HCT116 (cell line): ENCODE measurements around the gene SLC16A10. TPM values are rescaled to one million over a fixed set of nuclear protein-coding genes. Genes with fewer than 3 reads are reported as not detected.

Experiments
- ATAC-seq: fragments of 200-7000 bp; cut with Tn5 transposase; 2 replicates; pipeline ENCODE4 v1.9.1; 2020; ENCODE audit warnings: mild to moderate bottlenecking, moderate library complexity
- BruUV-seq: library from RNA; stranded (reverse); fragments of 400-500 nt; replicated peaks from 2 replicates; lab custom pipeline; 2021; lab: Mats Ljungman, UMichigan
- CTCF ChIA-PET: fragments of 300-600 bp; sonication (Branson Sonifier 250); formaldehyde crosslinking; loops from one replicate; lab custom pipeline; 2021; ENCODE audit warnings: antibody characterized with exemption; lab: Charles Lee
- POLR2A ChIA-PET: fragments of 300-600, 350-600 bp; sonication (Branson Sonifier 250); formaldehyde crosslinking; loops from one replicate; lab custom pipeline; 2021; ENCODE audit warnings: antibody characterized with exemption; lab: Charles Lee
- RAD21 ChIA-PET, 2 experiments: fragments of 300-600 bp; sonication (Branson Sonifier 250); formaldehyde crosslinking; loops; one replicate each; lab custom pipeline; 2023; ENCODE audit warnings: low total read pairs in 2 of 2; ENCODE audit not compliant: uncharacterized antibody in 2 of 2, unreplicated experiment in 2 of 2, low non-redundant PET in 1 of 2; lab: Charles Lee
- DNase-seq: peaks from one replicate; pipeline ENCODE4 v3.0.0-alpha.2; 2010; ENCODE audit warnings: low read depth, low spot score
- H2AFZ ChIP-seq: fragments of 200-600 bp; shearing (Covaris generic), sonication (generic); 2 replicates; pipeline ENCODE4 v1.6.1; 2017; ENCODE audit warnings: low read depth, mixed run types, mixed read lengths, antibody characterized with exemption, low read length; ENCODE audit not compliant: poor library complexity, severe bottlenecking
- H3K27ac ChIP-seq: 2 replicates; pipeline ENCODE4 v1.5.1; 2012; ENCODE audit warnings: low read depth, low read length
- H3K27me3 ChIP-seq: fragments of 200-600 bp; sonication (generic); 2 replicates; pipeline ENCODE4 v1.6.1; 2016; ENCODE audit warnings: mixed run types, low read length, mixed read lengths; ENCODE audit not compliant: insufficient read depth
- H3K36me3 ChIP-seq, 2 experiments: fragments of 200-500 bp in 1 of 2; fragments of 200-600 bp in 1 of 2; sonication (Bioruptor generic) in 1 of 2; sonication (generic) in 1 of 2; 2 replicates each; pipeline versions ENCODE4 v1.5.1 to v1.6.1; 2014 to 2016; ENCODE audit warnings: low read length in 2 of 2, inconsistent platforms in 1 of 2, mixed read lengths in 1 of 2, mixed run types in 1 of 2; ENCODE audit not compliant: insufficient read depth in 2 of 2, control insufficient read depth in 1 of 2
- H3K4me1 ChIP-seq, 2 experiments: fragments of 200-600 bp in 1 of 2; sonication (generic) in 1 of 2; 2 replicates each; pipeline versions ENCODE4 v1.5.1 to v1.6.1; 2012 to 2017; ENCODE audit warnings: low read length in 2 of 2, inconsistent platforms in 1 of 2, mild to moderate bottlenecking in 1 of 2, mixed read lengths in 1 of 2, mixed run types in 1 of 2, moderate library complexity in 1 of 2; ENCODE audit not compliant: insufficient read depth in 2 of 2, control insufficient read depth in 1 of 2
- H3K4me2 ChIP-seq: fragments of 200-600 bp; sonication (generic); 2 replicates; pipeline ENCODE4 v1.6.1; 2017; ENCODE audit warnings: mixed run types, low read length, mixed read lengths
- H3K4me3 ChIP-seq, 2 experiments: fragments of 200-600 bp in 1 of 2; sonication (generic) in 1 of 2; replicated peaks in 1 of 2; 2 replicates each; pipeline ENCODE4 v1.5.1; 2011 to 2016; ENCODE audit warnings: low read length in 2 of 2, control low read depth in 1 of 2, low read depth in 1 of 2, mild to moderate bottlenecking in 1 of 2, mixed read lengths in 1 of 2, mixed run types in 1 of 2
- H3K79me2 ChIP-seq: fragments of 200-600 bp; sonication (generic); 2 replicates; pipeline ENCODE4 v1.6.1; 2017; ENCODE audit warnings: mild to moderate bottlenecking, mixed run types, low read length, moderate library complexity, mixed read lengths; ENCODE audit not compliant: insufficient read depth
- H3K9ac ChIP-seq: fragments of 200-600 bp; sonication (generic); 2 replicates; pipeline ENCODE4 v1.6.1; 2016; ENCODE audit warnings: low read length, mixed read lengths
- H3K9me2 ChIP-seq: fragments of 200-600 bp; sonication (generic), shearing (Covaris generic); 2 replicates; pipeline ENCODE4 v1.6.1; 2017; ENCODE audit warnings: mixed run types, mild to moderate bottlenecking, moderate library complexity; ENCODE audit not compliant: insufficient read depth
- H3K9me3 ChIP-seq, 2 experiments: fragments of 200-500 bp in 1 of 2; fragments of 200-600 bp in 1 of 2; sonication (Bioruptor generic) in 1 of 2; sonication (generic) in 1 of 2; 2 replicates each; pipeline ENCODE4 v1.6.1; 2014 to 2017; ENCODE audit warnings: low read length in 2 of 2, mixed read lengths in 2 of 2, inconsistent platforms in 1 of 2, low read depth in 1 of 2, mild to moderate bottlenecking in 1 of 2, mixed run types in 1 of 2, moderate library complexity in 1 of 2; ENCODE audit not compliant: control insufficient read depth in 1 of 2, insufficient read depth in 1 of 2
- H4K20me1 ChIP-seq: fragments of 200-600 bp; sonication (generic), shearing (Covaris generic); 2 replicates; pipeline ENCODE4 v1.6.1; 2017; ENCODE audit warnings: mixed run types, mild to moderate bottlenecking, moderate library complexity; ENCODE audit not compliant: insufficient read depth
- CBX3 ChIP-seq: IDR thresholded peaks from 2 replicates; pipeline ENCODE4 v1.6.1; 2012; ENCODE audit warnings: low read depth
- CEBPB ChIP-seq: IDR thresholded peaks from 2 replicates; pipeline ENCODE4 v1.6.1; 2012; ENCODE audit warnings: low read depth
- EGR1 ChIP-seq: IDR thresholded peaks from 2 replicates; pipeline ENCODE4 v1.6.1; 2012; ENCODE audit warnings: low read depth
- ELF1 ChIP-seq: IDR thresholded peaks from 2 replicates; pipeline ENCODE4 v1.6.1; 2012; ENCODE audit warnings: low read depth, borderline replicate concordance
- EZH2 ChIP-seq: fragments of 200-600 bp; sonication (generic); IDR thresholded peaks from 2 replicates; pipeline ENCODE4 v1.6.1; 2017; ENCODE audit warnings: antibody characterized with exemption, mixed run types
- FOSL1 ChIP-seq: IDR thresholded peaks from 2 replicates; pipeline ENCODE4 v1.6.1; 2012; ENCODE audit warnings: low read depth
- JUND ChIP-seq: IDR thresholded peaks from 2 replicates; pipeline ENCODE4 v1.6.1; 2012
- POLR2A ChIP-seq: IDR thresholded peaks from 2 replicates; pipeline ENCODE4 v1.7.0; 2011; ENCODE audit warnings: borderline replicate concordance; ENCODE audit not compliant: insufficient read depth, insufficient read length; ENCODE audit errors: extremely low read depth
- POLR2AphosphoS5 ChIP-seq: IDR thresholded peaks from 2 replicates; pipeline ENCODE4 v1.6.1; 2011; ENCODE audit warnings: mild to moderate bottlenecking, low read depth, low read length, moderate library complexity
- REST ChIP-seq: IDR thresholded peaks from 2 replicates; pipeline ENCODE4 v1.6.1; 2012; ENCODE audit warnings: low read depth
- SP1 ChIP-seq: IDR thresholded peaks from 2 replicates; pipeline ENCODE4 v1.6.1; 2012; ENCODE audit warnings: low read depth
- YY1 ChIP-seq: IDR thresholded peaks from 2 replicates; pipeline ENCODE4 v1.6.1; 2011; ENCODE audit warnings: low read length, low read depth, moderate library complexity, mild to moderate bottlenecking; ENCODE audit not compliant: insufficient replicate concordance; ENCODE audit errors: extremely low read depth
- ZFX ChIP-seq: fragments of 450-650 bp; IDR thresholded peaks from 2 replicates; pipeline ENCODE4 v1.6.1; 2017
- ZNF274 ChIP-seq: fragments of 200-500 bp; sonication (Bioruptor generic); IDR thresholded peaks from 2 replicates; pipeline ENCODE4 v1.6.1; 2014; ENCODE audit warnings: mild to moderate bottlenecking, low read depth, low read length, inconsistent platforms
- intact Hi-C: fragments of 100-400 bp; cut with micrococcal nuclease; formaldehyde crosslinking; loops from 2 replicates; pipeline ENCODE4 v1.10.0; 2022
- total RNA-seq: library from RNA; stranded (reverse); gene quantifications from one replicate; pipeline ENCODE4 v1.2.1, GENCODE V29; 2021; ENCODE audit not compliant: unreplicated experiment
- TF ChIP-seq, protein P1 (sequence below): IDR thresholded peaks from 2 replicates; pipeline ENCODE4 v1.6.1; 2012
- TF ChIP-seq, protein P2 (sequence below): IDR thresholded peaks from 2 replicates; pipeline ENCODE4 v1.6.1; 2011; ENCODE audit warnings: mild to moderate bottlenecking, low read length, moderate library complexity; ENCODE audit not compliant: insufficient replicate concordance; ENCODE audit errors: extremely low read depth

The SLC16A10 gene
- total RNA-seq, 1 experiment from 2014 or later: 8.3 TPM

DNA sequence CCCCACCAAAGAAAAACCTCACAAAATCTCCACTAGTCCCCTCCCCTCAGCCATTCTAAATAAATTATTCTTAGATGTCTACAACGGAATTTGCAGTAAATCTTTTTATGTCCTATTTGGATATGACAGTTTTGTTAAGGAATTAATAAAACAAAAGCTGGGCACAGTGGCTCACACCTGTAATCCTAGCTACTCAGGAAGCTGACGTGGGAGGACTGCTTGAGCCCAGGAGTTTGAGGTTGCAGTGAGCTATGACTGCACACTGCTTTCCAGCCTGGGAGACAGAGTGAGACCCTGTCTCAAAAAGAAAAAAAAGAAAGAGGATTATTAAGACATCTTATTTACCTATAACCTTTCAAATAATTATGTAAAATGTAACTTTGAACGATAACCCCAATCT, 165.4 kb downstream of the SLC16A10 start:
- Histone ChIP-seq H3K4me3 (no peak overlapping the region), H3K36me3 (no peaks in the 10 kb centered on the region), H3K9me2 (no peaks in the 10 kb centered on the region), H3K4me2 (no peak overlapping the region), H3K27ac (no peak overlapping the region), H3K9ac (no peak overlapping the region), H2AFZ (no peak overlapping the region), H4K20me1 (no peaks in the 10 kb centered on the region), H3K27me3 (no peaks in the 10 kb centered on the region), H3K9me3 (no peaks in the 10 kb centered on the region), H3K79me2 (no peaks in the 10 kb centered on the region), H3K4me1 (no peaks in the 10 kb centered on the region)
- DNase-seq (no peak), ATAC-seq (no peak)
- BruUV-seq: no TSS peak
- ChIA-PET RAD21 (no interaction called here), CTCF (no interaction called here), POLR2A (no interaction called here)
- no peak for TF ChIP-seq CEBPB
- TF ChIP-seq POLR2AphosphoS5: no peak
- intact Hi-C loops: no loop called here

- no peaks in the 10 kb centered on the region for H3K9me3 ChIP-seq
- RAD21 ChIA-PET: no interaction called here
- POLR2A ChIA-PET: no interaction called here
- no peak overlapping the region for H3K9ac ChIP-seq
- CTCF ChIA-PET: no interaction called here
- no TSS peak for BruUV-seq
- H3K27ac ChIP-seq: no peak overlapping the region
- H3K4me2 ChIP-seq: no peak overlapping the region
- no peak overlapping the region for H3K4me3 ChIP-seq
- no peaks in the 10 kb centered on the region for H3K9me2 ChIP-seq
- intact Hi-C loops: no loop called here
- no peaks in the 10 kb centered on the region for H4K20me1 ChIP-seq
- DNase-seq (no peak), ATAC-seq (no peak)
- H3K79me2 ChIP-seq: no peaks in the 10 kb centered on the region; the same call in 1 of the 2 replicates
- H3K4me1 ChIP-seq: peaks cover 0 to 6% of the 10 kb centered on the region in 2 experiments; a peak in 2 of 4 replicates
- no peaks in the 10 kb centered on the region for H3K36me3 ChIP-seq
- no peak overlapping the region for H2AFZ ChIP-seq
- no peaks in the 10 kb centered on the region for H3K27me3 ChIP-seq
- no peak for TF ChIP-seq JUND
- no peak for TF ChIP-seq YY1
- TF ChIP-seq ZNF274: no peak
- no peak for TF ChIP-seq EZH2
- no peak for TF ChIP-seq CBX3
- TF ChIP-seq, protein P1, sequence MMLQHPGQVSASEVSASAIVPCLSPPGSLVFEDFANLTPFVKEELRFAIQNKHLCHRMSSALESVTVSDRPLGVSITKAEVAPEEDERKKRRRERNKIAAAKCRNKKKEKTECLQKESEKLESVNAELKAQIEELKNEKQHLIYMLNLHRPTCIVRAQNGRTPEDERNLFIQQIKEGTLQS: no peak
- no peak for TF ChIP-seq ELF1
- TF ChIP-seq POLR2AphosphoS5: no peak
- no peak for TF ChIP-seq REST
- TF ChIP-seq FOSL1: no peak
- no peak for TF ChIP-seq CEBPB
- TF ChIP-seq, protein P2, sequence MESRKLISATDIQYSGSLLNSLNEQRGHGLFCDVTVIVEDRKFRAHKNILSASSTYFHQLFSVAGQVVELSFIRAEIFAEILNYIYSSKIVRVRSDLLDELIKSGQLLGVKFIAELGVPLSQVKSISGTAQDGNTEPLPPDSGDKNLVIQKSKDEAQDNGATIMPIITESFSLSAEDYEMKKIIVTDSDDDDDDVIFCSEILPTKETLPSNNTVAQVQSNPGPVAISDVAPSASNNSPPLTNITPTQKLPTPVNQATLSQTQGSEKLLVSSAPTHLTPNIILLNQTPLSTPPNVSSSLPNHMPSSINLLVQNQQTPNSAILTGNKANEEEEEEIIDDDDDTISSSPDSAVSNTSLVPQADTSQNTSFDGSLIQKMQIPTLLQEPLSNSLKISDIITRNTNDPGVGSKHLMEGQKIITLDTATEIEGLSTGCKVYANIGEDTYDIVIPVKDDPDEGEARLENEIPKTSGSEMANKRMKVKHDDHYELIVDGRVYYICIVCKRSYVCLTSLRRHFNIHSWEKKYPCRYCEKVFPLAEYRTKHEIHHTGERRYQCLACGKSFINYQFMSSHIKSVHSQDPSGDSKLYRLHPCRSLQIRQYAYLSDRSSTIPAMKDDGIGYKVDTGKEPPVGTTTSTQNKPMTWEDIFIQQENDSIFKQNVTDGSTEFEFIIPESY: no peak
- TF ChIP-seq POLR2A: no peak
- TF ChIP-seq EGR1: no peak
- no peak for TF ChIP-seq SP1
- TF ChIP-seq ZFX: no peak
Observed at GRCh38 chr6:111254004-111254778, 166.9 kb downstream of the SLC16A10 start.
